Skeletal muscle cell (primary cell): ENCODE data around the gene DYNLT2.
A peak's percentile ranks its signal among the peaks of the same experiment; 100 is the strongest.

ENCODE experiments used
- DNase-seq: peaks from one replicate; pipeline ENCODE4 v3.0.0-alpha.2; 2010; ENCODE audit warnings: low read depth
- H3K4me3 ChIP-seq: 2 replicates; pipeline ENCODE4 v1.5.1; 2011; ENCODE audit warnings: low read depth, mild to moderate bottlenecking, control low read depth, low read length, moderate library complexity

DYNLT2 gene

GRCh38 chr6:169751242-169752073 is at the start of gene DYNLT2, which contains the start of gene ERMARD:
Gene DYNLT2 (minus strand): TSS chr6:169751572. CDS start chr6:169751458, 114 bp downstream.
Gene ERMARD (plus strand): TSS chr6:169751622. CDS start chr6:169751658, 36 bp downstream.
- H3K4me3 ChIP-seq: peak within 1 kb of the TSS; percentile 78
- DNase-seq: peak; percentile 78

- H3K4me3 ChIP-seq: no peak overlapping the region
- peak; percentile 20 for DNase-seq
Measured at GRCh38 chr6:169800668-169801395, 49.5 kb upstream of the DYNLT2 start.

- H3K4me3 ChIP-seq: no peak overlapping the region
- DNase-seq: no peak
Measured at GRCh38 chr6:169800116-169800667, 48.8 kb upstream of the DYNLT2 start.

- no peak for DNase-seq
- no peak overlapping the region for H3K4me3 ChIP-seq
Measured at GRCh38 chr6:169799474-169799926, 48.1 kb upstream of the DYNLT2 start.

- DNase-seq: no peak
- no peak overlapping the region for H3K4me3 ChIP-seq
Measured at GRCh38 chr6:169798764-169799473, 47.5 kb upstream of the DYNLT2 start.

GRCh38 chr6:169795196-169795595 is 43.8 kb upstream of the DYNLT2 start:
- H3K4me3 ChIP-seq: no peak overlapping the region
- DNase-seq: no peak

GRCh38 chr6:169794317-169795055 is 43.1 kb upstream of the DYNLT2 start:
- H3K4me3 ChIP-seq: no peak overlapping the region
- no peak for DNase-seq

- no peak overlapping the region for H3K4me3 ChIP-seq
- DNase-seq: no peak
Measured at GRCh38 chr6:169793408-169793807, 42.0 kb upstream of the DYNLT2 start.

GRCh38 chr6:169792306-169793015 is 41.1 kb upstream of the DYNLT2 start:
- no peak for DNase-seq
- H3K4me3 ChIP-seq: no peak overlapping the region

GRCh38 chr6:169791721-169792131 is 40.4 kb upstream of the DYNLT2 start:
- DNase-seq: no peak
- H3K4me3 ChIP-seq: no peak overlapping the region

- peak overlapping the region; percentile 60 for H3K4me3 ChIP-seq
- peak; percentile 36 for DNase-seq
Measured at GRCh38 chr6:169789944-169790927, 38.9 kb upstream of the DYNLT2 start.

- no peak for DNase-seq
- peak overlapping the region; percentile 60 for H3K4me3 ChIP-seq
Measured at GRCh38 chr6:169789146-169789943, 38.0 kb upstream of the DYNLT2 start.

- no peak overlapping the region for H3K4me3 ChIP-seq
- no peak for DNase-seq
Measured at GRCh38 chr6:169788809-169789145, 37.4 kb upstream of the DYNLT2 start.

GRCh38 chr6:169787797-169788196 is 36.4 kb upstream of the DYNLT2 start:
- H3K4me3 ChIP-seq: no peak overlapping the region
- no peak for DNase-seq

GRCh38 chr6:169786349-169786748 is 35.0 kb upstream of the DYNLT2 start:
- no peak overlapping the region for H3K4me3 ChIP-seq
- DNase-seq: no peak

- no peak for DNase-seq
Measured at GRCh38 chr6:169785566-169785965, 34.2 kb upstream of the DYNLT2 start.

More at GRCh38 chr6:169785566-169785965, 34.2 kb upstream of the DYNLT2 start:
- no peak overlapping the region for H3K4me3 ChIP-seq
